Smooth muscle cell (in vitro differentiated cells): ENCODE data around the gene CLPTM1. TPM values are rescaled to one million over a fixed set of nuclear protein-coding genes. Genes with fewer than 3 reads are reported as not detected.

Source experiments
- DNase-seq: peaks from one replicate; lab custom pipeline; 2025; ENCODE audit not compliant: unreplicated experiment; lab: John Stamatoyannopoulos, UW
- H2AFZ ChIP-seq: fragments of 200-600 bp; sonication (generic); 2 replicates; pipeline ENCODE4 v1.6.0; 2016; ENCODE audit warnings: antibody characterized with exemption, low read depth, mild to moderate bottlenecking
- H3F3A ChIP-seq: fragments of 200-600 bp; sonication (generic); 2 replicates; pipeline ENCODE4 v1.6.0; 2017; ENCODE audit warnings: antibody characterized with exemption, low read depth
- H3K27ac ChIP-seq: fragments of 200-600 bp; sonication (generic); 2 replicates; pipeline ENCODE4 v1.5.1; 2016; ENCODE audit warnings: low read depth, mild to moderate bottlenecking
- H3K27me3 ChIP-seq: fragments of 200-600 bp; sonication (generic); 2 replicates; pipeline ENCODE4 v1.6.1; 2016; ENCODE audit warnings: low read depth, mild to moderate bottlenecking
- H3K36me3 ChIP-seq: fragments of 200-600 bp; sonication (generic); 2 replicates; pipeline ENCODE4 v1.5.1; 2016; ENCODE audit warnings: low read depth
- H3K4me1 ChIP-seq: fragments of 200-600 bp; sonication (generic); 2 replicates; pipeline ENCODE4 v1.5.1; 2016; ENCODE audit warnings: low read depth
- H3K4me2 ChIP-seq: fragments of 200-600 bp; sonication (generic); 2 replicates; pipeline ENCODE4 v1.6.0; 2016; ENCODE audit warnings: mild to moderate bottlenecking
- H3K4me3 ChIP-seq: fragments of 200-600 bp; sonication (generic); 2 replicates; pipeline ENCODE4 v1.5.1; 2016; ENCODE audit warnings: mild to moderate bottlenecking
- H3K79me2 ChIP-seq: fragments of 200-600 bp; sonication (generic); 2 replicates; pipeline ENCODE4 v1.6.0; 2016; ENCODE audit warnings: low read depth, mild to moderate bottlenecking
- H3K9ac ChIP-seq: fragments of 200-600 bp; sonication (generic); 2 replicates; pipeline ENCODE4 v1.6.0; 2016; ENCODE audit warnings: low read depth
- H3K9me3 ChIP-seq: fragments of 200-600 bp; sonication (generic); replicated peaks from 2 replicates; pipeline ENCODE4 v1.5.1; 2016; ENCODE audit warnings: low read depth
- H4K20me1 ChIP-seq: fragments of 200-600 bp; sonication (generic); 2 replicates; pipeline ENCODE4 v1.6.0; 2016; ENCODE audit warnings: low read depth
- WGBS: methylation state at CpG from one replicate; pipeline ENCODE4 v1.1.7; 2016; ENCODE audit warnings: low lambda C conversion rate; 5-methylcytosine and 5-hydroxymethylcytosine counted together
- polyA plus RNA-seq: library from polyadenylated mRNA; unstranded; fragments of >200 nt; fragmentation: Nextera tagmentation; extraction: Ambion mirVana; gene quantifications from 2 replicates; pipeline ENCODE4 v1.2.1, GENCODE V29; 2016
- total RNA-seq: library from RNA; depleted of rRNA; stranded (reverse); fragments of >200 nt; gene quantifications from 2 replicates; pipeline ENCODE4 v1.2.3, GENCODE V29; 2014
- TF ChIP-seq, protein P1 (sequence below): fragments of 200-600 bp; sonication (generic); IDR thresholded peaks from 2 replicates; pipeline ENCODE4 v1.5.1; 2017; ENCODE audit warnings: borderline replicate concordance, mild to moderate bottlenecking, antibody characterized with exemption; ENCODE audit not compliant: insufficient read depth, poor library complexity, severe bottlenecking

Gene CLPTM1
- total and polyA plus RNA-seq, 2 experiments from 2014 or later = 41.9 to 62.1 TPM

DNA sequence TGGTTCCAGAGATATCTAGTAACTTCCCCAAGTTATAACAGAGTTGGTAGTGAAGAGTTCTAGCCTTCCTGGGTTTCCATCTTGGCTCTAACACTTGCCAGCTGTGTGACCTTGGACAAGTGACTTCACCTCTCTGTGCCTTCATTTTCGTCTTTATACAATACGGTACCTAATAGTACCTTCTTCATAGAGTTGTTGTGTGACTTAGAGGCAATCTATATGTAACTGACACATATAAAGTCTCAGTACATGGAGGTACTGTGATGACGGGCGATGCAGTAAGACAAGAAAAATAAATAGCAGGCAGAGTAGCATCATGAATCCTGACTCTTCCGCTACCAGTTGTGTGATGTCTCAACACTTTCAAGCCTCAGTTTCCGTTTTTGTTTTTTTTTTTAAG, 75.6 kb downstream of the CLPTM1 start:
- H3K4me1 ChIP-seq = no peaks in the 10 kb centered on the region
- no peak for DNase-seq
- no peak overlapping the region for H3K9ac ChIP-seq
- H4K20me1 ChIP-seq = no peaks in the 10 kb centered on the region
- no peaks in the 10 kb centered on the region for H3F3A ChIP-seq
- TF ChIP-seq, protein P1, sequence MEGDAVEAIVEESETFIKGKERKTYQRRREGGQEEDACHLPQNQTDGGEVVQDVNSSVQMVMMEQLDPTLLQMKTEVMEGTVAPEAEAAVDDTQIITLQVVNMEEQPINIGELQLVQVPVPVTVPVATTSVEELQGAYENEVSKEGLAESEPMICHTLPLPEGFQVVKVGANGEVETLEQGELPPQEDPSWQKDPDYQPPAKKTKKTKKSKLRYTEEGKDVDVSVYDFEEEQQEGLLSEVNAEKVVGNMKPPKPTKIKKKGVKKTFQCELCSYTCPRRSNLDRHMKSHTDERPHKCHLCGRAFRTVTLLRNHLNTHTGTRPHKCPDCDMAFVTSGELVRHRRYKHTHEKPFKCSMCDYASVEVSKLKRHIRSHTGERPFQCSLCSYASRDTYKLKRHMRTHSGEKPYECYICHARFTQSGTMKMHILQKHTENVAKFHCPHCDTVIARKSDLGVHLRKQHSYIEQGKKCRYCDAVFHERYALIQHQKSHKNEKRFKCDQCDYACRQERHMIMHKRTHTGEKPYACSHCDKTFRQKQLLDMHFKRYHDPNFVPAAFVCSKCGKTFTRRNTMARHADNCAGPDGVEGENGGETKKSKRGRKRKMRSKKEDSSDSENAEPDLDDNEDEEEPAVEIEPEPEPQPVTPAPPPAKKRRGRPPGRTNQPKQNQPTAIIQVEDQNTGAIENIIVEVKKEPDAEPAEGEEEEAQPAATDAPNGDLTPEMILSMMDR = no peak
- WGBS = 94% methylated on average over 6 of the region's 6 CpGs
- no peak overlapping the region for H3K4me3 ChIP-seq
- no peaks in the 10 kb centered on the region for H3K9me3 ChIP-seq
- no peak overlapping the region for H3K4me2 ChIP-seq
- H3K79me2 ChIP-seq = no peaks in the 10 kb centered on the region
- no peak overlapping the region for H2AFZ ChIP-seq
- H3K27me3 ChIP-seq = no peaks in the 10 kb centered on the region
- H3K36me3 ChIP-seq = peaks cover 15% of the 10 kb centered on the region
- no peak overlapping the region for H3K27ac ChIP-seq

DNA sequence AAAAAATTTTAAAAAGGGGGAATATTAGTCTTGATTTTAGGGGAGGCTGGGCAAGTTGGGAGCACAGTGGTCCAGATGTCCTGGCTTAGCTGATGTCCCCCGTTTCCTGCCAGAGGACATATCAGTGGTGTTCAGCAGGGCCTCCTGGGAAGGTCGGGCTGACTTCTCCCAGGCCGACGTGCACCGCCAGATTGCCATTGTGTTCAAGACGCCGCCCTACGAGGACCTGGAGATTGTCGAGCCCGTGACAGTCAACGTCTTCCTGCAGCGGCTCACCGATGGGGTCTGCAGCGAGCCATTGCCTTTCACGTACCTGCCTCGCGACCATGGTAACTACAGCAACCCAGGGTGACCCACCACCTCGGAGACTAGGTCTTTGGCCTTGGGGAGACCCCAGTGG, 77.2 kb downstream of the CLPTM1 start:
- peaks cover 15% of the 10 kb centered on the region for H3K36me3 ChIP-seq
- no peaks in the 10 kb centered on the region for H3K79me2 ChIP-seq
- H3K27me3 ChIP-seq = no peaks in the 10 kb centered on the region
- 95% methylated on average over 18 of the region's 18 CpGs for WGBS
- H3F3A ChIP-seq = no peaks in the 10 kb centered on the region
- no peaks in the 10 kb centered on the region for H4K20me1 ChIP-seq
- TF ChIP-seq, protein P1 = no peak
- no peak overlapping the region for H3K4me3 ChIP-seq
- H2AFZ ChIP-seq = no peak overlapping the region
- no peak for DNase-seq
- no peak overlapping the region for H3K9ac ChIP-seq
- no peaks in the 10 kb centered on the region for H3K4me1 ChIP-seq
- no peak overlapping the region for H3K27ac ChIP-seq
- H3K9me3 ChIP-seq = no peaks in the 10 kb centered on the region
- H3K4me2 ChIP-seq = no peak overlapping the region

DNA sequence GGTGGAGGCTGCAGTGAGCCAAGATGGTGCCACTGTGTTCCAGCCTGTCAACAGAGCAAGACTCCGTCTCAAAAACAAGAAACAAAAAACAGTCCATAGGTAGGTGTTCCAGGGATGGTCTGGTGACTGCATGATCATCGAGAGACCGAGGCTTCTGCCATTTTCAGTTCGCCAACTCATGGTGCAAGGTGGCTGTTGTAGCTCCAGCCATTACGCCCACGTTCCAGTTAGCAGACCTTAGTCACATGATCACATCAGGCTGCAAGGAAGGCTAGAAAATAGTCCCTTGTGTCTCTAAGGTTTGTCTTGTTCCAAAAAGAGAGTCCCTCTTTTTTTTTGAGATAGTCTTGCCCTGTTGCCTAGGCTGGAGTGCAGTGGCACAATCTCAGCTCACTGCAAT, 80.6 kb downstream of the CLPTM1 start:
- peaks cover 14% of the 10 kb centered on the region for H4K20me1 ChIP-seq
- no peak overlapping the region for H2AFZ ChIP-seq
- peaks cover 7% of the 10 kb centered on the region for H3K4me1 ChIP-seq
- no peaks in the 10 kb centered on the region for H3K9me3 ChIP-seq
- no peak overlapping the region for H3K4me3 ChIP-seq
- H3K4me2 ChIP-seq = no peak overlapping the region
- H3K79me2 ChIP-seq = peaks cover 14% of the 10 kb centered on the region
- WGBS = 96% methylated on average over 6 of the region's 6 CpGs
- no peaks in the 10 kb centered on the region for H3F3A ChIP-seq
- no peak overlapping the region for H3K9ac ChIP-seq
- no peak for DNase-seq
- no peaks in the 10 kb centered on the region for H3K27me3 ChIP-seq
- peaks cover 6% of the 10 kb centered on the region for H3K36me3 ChIP-seq
- TF ChIP-seq, protein P1 = no peak
- H3K27ac ChIP-seq = no peak overlapping the region

DNA sequence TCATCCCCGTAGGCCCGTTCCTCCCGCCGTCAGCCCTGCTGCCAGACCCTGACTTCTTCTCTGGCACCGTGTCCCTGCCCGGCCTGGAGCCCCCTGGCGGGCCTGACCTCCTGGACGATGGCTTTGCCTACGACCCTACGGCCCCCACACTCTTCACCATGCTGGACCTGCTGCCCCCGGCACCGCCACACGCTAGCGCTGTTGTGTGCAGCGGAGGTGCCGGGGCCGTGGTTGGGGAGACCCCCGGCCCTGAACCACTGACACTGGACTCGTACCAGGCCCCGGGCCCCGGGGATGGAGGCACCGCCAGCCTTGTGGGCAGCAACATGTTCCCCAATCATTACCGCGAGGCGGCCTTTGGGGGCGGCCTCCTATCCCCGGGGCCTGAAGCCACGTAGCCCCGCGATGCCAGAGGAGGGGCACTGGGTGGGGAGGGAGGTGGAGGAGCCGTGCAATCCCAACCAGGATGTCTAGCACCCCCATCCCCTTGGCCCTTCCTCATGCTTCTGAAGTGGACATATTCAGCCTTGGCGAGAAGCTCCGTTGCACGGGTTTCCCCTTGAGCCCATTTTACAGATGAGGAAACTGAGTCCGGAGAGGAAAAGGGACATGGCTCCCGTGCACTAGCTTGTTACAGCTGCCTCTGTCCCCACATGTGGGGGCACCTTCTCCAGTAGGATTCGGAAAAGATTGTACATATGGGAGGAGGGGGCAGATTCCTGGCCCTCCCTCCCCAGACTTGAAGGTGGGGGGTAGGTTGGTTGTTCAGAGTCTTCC, 82.4 kb downstream of the CLPTM1 start:
- Histone ChIP-seq H3F3A (no peaks in the 10 kb centered on the region), H3K27me3 (no peaks in the 10 kb centered on the region), H3K9me3 (no peaks in the 10 kb centered on the region), H2AFZ (no peak overlapping the region), H4K20me1 (peaks cover 32% of the 10 kb centered on the region), H3K79me2 (peaks cover 32% of the 10 kb centered on the region), H3K4me2 (no peak overlapping the region), H3K4me1 (peaks cover 7% of the 10 kb centered on the region), H3K4me3 (no peak overlapping the region), H3K36me3 (peaks cover 6% of the 10 kb centered on the region), H3K9ac (no peak overlapping the region), H3K27ac (no peak overlapping the region)
- no peak for DNase-seq
- 97% methylated on average over 37 of the region's 37 CpGs for WGBS
- TF ChIP-seq, protein P1 = no peak
